ENCODE measurements around the gene TYMP.

DNA sequence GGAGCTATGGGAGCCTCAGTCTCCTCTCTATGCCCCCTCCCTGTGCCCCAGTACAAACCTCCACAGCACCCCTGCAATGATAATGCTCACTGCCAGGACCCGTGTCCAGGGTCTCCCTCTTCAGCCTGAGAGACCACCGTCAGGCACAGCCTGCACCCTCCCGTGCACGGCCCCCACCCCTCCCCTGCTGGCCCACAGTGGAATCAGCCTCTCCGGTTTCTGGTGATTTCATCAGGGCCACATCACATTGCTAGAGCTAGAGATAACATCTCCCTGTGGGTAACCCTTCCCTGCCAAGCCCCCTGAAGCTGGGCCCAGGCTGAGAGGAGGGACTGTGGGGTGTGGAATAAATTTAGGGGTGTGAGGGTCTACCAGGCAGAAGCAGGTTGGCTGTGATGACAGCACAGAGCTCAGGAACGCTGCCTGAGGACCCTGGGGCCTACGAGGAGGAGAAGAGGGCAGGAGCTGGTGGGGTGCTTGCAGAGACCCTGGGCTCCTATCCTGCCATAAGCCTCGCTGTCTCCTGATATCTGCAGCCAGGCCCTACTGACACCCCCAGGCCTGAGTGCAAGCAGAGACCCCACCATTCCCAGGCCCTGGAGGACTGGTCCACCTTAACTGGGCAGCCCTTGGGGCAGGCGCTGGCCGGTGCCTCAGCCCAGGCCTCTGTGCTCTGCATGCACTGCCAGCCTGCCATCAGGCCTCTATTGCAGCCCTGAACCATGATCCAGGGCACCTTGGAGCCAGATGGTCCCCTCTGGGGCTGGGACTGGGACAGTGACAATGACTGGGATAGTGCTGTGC is 15.9 kb upstream of the TYMP start, which contains the start of gene KLHDC7B:
- TF ChIP-seq, protein P1, sequence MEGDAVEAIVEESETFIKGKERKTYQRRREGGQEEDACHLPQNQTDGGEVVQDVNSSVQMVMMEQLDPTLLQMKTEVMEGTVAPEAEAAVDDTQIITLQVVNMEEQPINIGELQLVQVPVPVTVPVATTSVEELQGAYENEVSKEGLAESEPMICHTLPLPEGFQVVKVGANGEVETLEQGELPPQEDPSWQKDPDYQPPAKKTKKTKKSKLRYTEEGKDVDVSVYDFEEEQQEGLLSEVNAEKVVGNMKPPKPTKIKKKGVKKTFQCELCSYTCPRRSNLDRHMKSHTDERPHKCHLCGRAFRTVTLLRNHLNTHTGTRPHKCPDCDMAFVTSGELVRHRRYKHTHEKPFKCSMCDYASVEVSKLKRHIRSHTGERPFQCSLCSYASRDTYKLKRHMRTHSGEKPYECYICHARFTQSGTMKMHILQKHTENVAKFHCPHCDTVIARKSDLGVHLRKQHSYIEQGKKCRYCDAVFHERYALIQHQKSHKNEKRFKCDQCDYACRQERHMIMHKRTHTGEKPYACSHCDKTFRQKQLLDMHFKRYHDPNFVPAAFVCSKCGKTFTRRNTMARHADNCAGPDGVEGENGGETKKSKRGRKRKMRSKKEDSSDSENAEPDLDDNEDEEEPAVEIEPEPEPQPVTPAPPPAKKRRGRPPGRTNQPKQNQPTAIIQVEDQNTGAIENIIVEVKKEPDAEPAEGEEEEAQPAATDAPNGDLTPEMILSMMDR (IDR thresholded peaks at IDR 0.05; ENCODE audit: insufficient read depth, low read length, poor library complexity, severe bottlenecking) = no peak
- no peak for TF ChIP-seq EZH2phosphoT487 (conservative IDR thresholded peaks at IDR 0.05; ENCODE audit: low read length)
